Loucy (cell line): ENCODE results near the gene MKLN1.

Experiments
- H2AFZ ChIP-seq: fragments of 200-600 bp; sonication (generic); 2 replicates; pipeline ENCODE4 v1.6.0; 2016; ENCODE audit warnings: antibody characterized with exemption, mild to moderate bottlenecking, low read length, moderate library complexity
- H3F3A ChIP-seq: fragments of 200-600 bp; 2 replicates; pipeline ENCODE4 v1.6.0; 2016; ENCODE audit warnings: antibody characterized with exemption, low read depth, mild to moderate bottlenecking
- H3K27me3 ChIP-seq: fragments of 200-600 bp; sonication (generic); 2 replicates; pipeline ENCODE4 v1.6.1; 2014; ENCODE audit warnings: low read length, mild to moderate bottlenecking; ENCODE audit not compliant: insufficient read depth, poor library complexity, severe bottlenecking
- H3K36me3 ChIP-seq: fragments of 200-600 bp; sonication (generic); 2 replicates; pipeline ENCODE4 v1.6.1; 2016; ENCODE audit warnings: low read length; ENCODE audit not compliant: insufficient read depth
- H3K4me1 ChIP-seq: fragments of 200-600 bp; sonication (generic); 2 replicates; pipeline ENCODE4 v1.5.1; 2014; ENCODE audit warnings: low read length, mild to moderate bottlenecking; ENCODE audit not compliant: insufficient read depth, poor library complexity, severe bottlenecking
- H3K4me2 ChIP-seq: fragments of 200-600 bp; sonication (generic); 2 replicates; pipeline ENCODE4 v1.6.0; 2014; ENCODE audit warnings: antibody characterized with exemption, low read length, low read depth, mild to moderate bottlenecking; ENCODE audit not compliant: poor library complexity, severe bottlenecking
- H3K4me3 ChIP-seq: fragments of 200-600 bp; sonication (generic); 2 replicates; pipeline ENCODE4 v1.5.1; 2014; ENCODE audit warnings: low read length, mild to moderate bottlenecking, mixed read lengths; ENCODE audit not compliant: poor library complexity, severe bottlenecking
- H3K79me2 ChIP-seq: fragments of 200-600 bp; sonication (generic); 2 replicates; pipeline ENCODE4 v1.6.1; 2014; ENCODE audit warnings: low read length; ENCODE audit not compliant: insufficient read depth
- H3K9ac ChIP-seq: fragments of 200-600 bp; sonication (generic); 2 replicates; pipeline ENCODE4 v1.6.0; 2014; ENCODE audit warnings: mild to moderate bottlenecking, low read depth, low read length, moderate library complexity; ENCODE audit not compliant: poor library complexity, severe bottlenecking
- H3K9me2 ChIP-seq: fragments of 200-600 bp; sonication (generic); replicated peaks from 2 replicates; pipeline ENCODE4 v1.6.1; 2016; ENCODE audit warnings: low read depth, low read length, mixed read lengths
- H3K9me3 ChIP-seq: fragments of 200-600 bp; sonication (generic); 2 replicates; pipeline ENCODE4 v1.6.1; 2014; ENCODE audit warnings: mild to moderate bottlenecking, antibody characterized with exemption, low read length, low read depth; ENCODE audit not compliant: insufficient read depth
- H4K20me1 ChIP-seq: fragments of 200-600 bp; sonication (generic); 2 replicates; pipeline ENCODE4 v1.6.0; 2014; ENCODE audit warnings: antibody characterized with exemption, low read length, mild to moderate bottlenecking; ENCODE audit not compliant: insufficient read depth, poor library complexity, severe bottlenecking
- CTCF ChIP-seq: fragments of 200-600 bp; sonication (generic); conservative IDR thresholded peaks from 2 replicates; pipeline ENCODE4 v1.5.1; 2014; ENCODE audit warnings: mild to moderate bottlenecking, antibody characterized with exemption, low read length
- EZH2phosphoT487 ChIP-seq: fragments of 200-600 bp; IDR thresholded peaks from 2 replicates; pipeline ENCODE4 v1.6.1; 2018; ENCODE audit warnings: antibody characterized with exemption, mild to moderate bottlenecking, moderate library complexity, borderline replicate concordance

The MKLN1 gene

DNA sequence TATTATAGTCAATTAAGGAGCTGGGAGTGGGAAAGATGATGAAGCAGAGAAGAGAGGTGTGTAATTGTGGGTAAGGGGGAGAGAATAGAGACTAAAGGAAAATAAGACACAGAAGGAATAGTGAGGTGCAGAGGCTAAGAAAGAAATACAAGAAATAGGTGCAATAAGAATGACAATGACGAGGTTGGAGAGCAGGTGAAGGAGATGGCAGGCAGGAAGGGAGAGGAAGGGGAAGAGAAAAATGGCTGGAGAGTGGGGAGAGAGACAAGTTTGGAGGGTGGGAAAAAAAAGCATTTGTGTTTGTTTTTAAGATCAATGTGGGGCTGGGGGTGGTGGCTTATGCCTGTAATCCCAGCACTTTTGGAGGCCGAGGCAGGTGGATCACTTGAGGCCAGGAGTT is 27.6 kb upstream of the MKLN1 start:
- H3K4me3 ChIP-seq = no peak overlapping the region
- no peak overlapping the region for H3K9ac ChIP-seq
- H3K79me2 ChIP-seq = no peaks in the 10 kb centered on the region
- H2AFZ ChIP-seq = no peak overlapping the region
- H3K9me3 ChIP-seq = no peaks in the 10 kb centered on the region
- no peaks in the 10 kb centered on the region for H3K27me3 ChIP-seq
- H3K4me1 ChIP-seq = no peaks in the 10 kb centered on the region
- H3F3A ChIP-seq = no peaks in the 10 kb centered on the region
- TF ChIP-seq CTCF = no peak
- no peak for TF ChIP-seq EZH2phosphoT487
- H3K9me2 ChIP-seq = no peaks in the 10 kb centered on the region
- no peaks in the 10 kb centered on the region for H4K20me1 ChIP-seq
- no peaks in the 10 kb centered on the region for H3K36me3 ChIP-seq
- H3K4me2 ChIP-seq = no peak overlapping the region

DNA sequence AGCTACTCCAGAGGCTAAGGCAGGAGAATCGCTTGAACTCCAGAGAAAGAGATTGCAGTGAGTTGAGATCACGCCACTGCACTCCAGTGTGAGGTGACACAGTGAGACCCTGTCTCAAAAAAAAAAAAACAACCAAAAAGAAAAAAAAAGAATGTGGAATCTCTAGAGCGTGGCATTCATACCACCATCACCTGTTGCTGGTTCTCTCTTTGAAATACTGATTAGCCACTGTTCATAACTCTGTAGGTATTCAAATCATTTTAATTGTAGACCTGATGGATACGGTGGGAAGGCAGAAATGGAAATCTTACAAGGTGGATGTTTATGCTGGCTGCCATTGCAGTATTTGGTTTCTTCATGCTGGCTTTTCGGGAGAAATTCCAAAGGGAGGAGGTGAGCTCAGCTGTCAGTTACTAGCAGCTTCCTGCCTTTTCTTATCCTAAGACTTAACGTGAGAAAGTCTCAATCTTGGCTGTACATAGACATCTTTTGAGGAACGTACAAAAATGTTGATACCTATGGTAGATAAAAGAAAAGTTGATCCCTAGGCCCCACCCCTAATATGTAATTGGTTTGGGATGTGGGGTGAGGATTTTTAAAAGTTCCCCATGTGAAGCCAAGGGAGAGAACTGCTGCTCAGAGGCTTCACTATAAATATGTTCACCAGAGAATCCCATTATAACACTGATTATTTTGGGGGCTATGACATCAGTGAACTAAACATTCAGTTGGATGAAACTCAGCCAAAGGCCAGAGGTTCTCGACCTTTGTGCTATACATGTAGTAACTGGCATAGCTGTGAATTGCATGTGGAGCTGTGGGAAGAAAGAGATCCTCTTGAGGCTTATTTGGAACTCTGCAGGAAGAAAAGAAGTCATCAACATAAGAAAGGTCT is 26.9 kb upstream of the MKLN1 start:
- no peaks in the 10 kb centered on the region for H3K36me3 ChIP-seq
- H4K20me1 ChIP-seq = no peaks in the 10 kb centered on the region
- no peaks in the 10 kb centered on the region for H3F3A ChIP-seq
- no peak overlapping the region for H2AFZ ChIP-seq
- no peak for TF ChIP-seq CTCF
- no peak for TF ChIP-seq EZH2phosphoT487
- no peak overlapping the region for H3K9ac ChIP-seq
- H3K4me2 ChIP-seq = no peak overlapping the region
- H3K4me3 ChIP-seq = no peak overlapping the region
- no peaks in the 10 kb centered on the region for H3K27me3 ChIP-seq
- no peaks in the 10 kb centered on the region for H3K79me2 ChIP-seq
- H3K9me2 ChIP-seq = no peaks in the 10 kb centered on the region
- H3K4me1 ChIP-seq = no peaks in the 10 kb centered on the region
- no peaks in the 10 kb centered on the region; the same call in 1 of the 2 replicates for H3K9me3 ChIP-seq

GRCh38 chr7:131302446-131302845 is 25.2 kb upstream of the MKLN1 start:
- Histone ChIP-seq H3K4me2 (no peak overlapping the region), H3F3A (no peaks in the 10 kb centered on the region), H3K4me3 (no peak overlapping the region), H3K4me1 (no peaks in the 10 kb centered on the region), H3K9ac (no peak overlapping the region), H3K9me3 (peaks cover 5% of the 10 kb centered on the region; the same call in 1 of the 2 replicates), H3K9me2 (no peaks in the 10 kb centered on the region), H2AFZ (no peak overlapping the region), H4K20me1 (no peaks in the 10 kb centered on the region), H3K27me3 (no peaks in the 10 kb centered on the region), H3K79me2 (no peaks in the 10 kb centered on the region), H3K36me3 (no peaks in the 10 kb centered on the region)
- TF ChIP-seq CTCF (no peak), EZH2phosphoT487 (no peak)
